KBM-7 (cell line): Measurements from ENCODE around the gene FHL5.

Experiments
- DNase-seq: peaks from one replicate; pipeline ENCODE4 v3.0.0-alpha.2; 2015
- in situ Hi-C: fragments of 300-500 bp; cut with MboI; formaldehyde crosslinking; loops from 2 replicates; pipeline ENCODE4 v1.14.3; 2020; ENCODE audit warnings: low sequenced_read_pairs, low pct_unique_long_range_greater_than_20kb, mixed read lengths

The FHL5 gene

GRCh38 chr6:96659084-96659845 is 96.3 kb downstream of the FHL5 start:
- in situ Hi-C loops = no loop called here
- no peak for DNase-seq
